Measurements from ENCODE around the gene BABAM2.
"Not testable (repeated sequence)": the region's sequence is repeated elsewhere in the genome, so short reads cannot be mapped to it uniquely, and the experiment has no call there.

Gene BABAM2

GRCh38 chr2:28368357-28368798 is 477.8 kb downstream of the BABAM2 start:
- no peak for DNase-seq

GRCh38 chr2:28369358-28369757 is 478.8 kb downstream of the BABAM2 start:
- DNase-seq = no peak

GRCh38 chr2:28370354-28370753 is 479.8 kb downstream of the BABAM2 start:
- DNase-seq = no peak

- not testable (repeated sequence) for DNase-seq
Observed at GRCh38 chr2:28371728-28372127, 481.2 kb downstream of the BABAM2 start.

GRCh38 chr2:28373854-28374253 is 483.3 kb downstream of the BABAM2 start:
- DNase-seq = no peak

GRCh38 chr2:28374331-28374730 is 483.8 kb downstream of the BABAM2 start:
- no peak for DNase-seq

GRCh38 chr2:28375236-28375635 is 484.7 kb downstream of the BABAM2 start:
- no peak for DNase-seq

- no peak for DNase-seq
Observed at GRCh38 chr2:28375742-28376631, 485.5 kb downstream of the BABAM2 start.

GRCh38 chr2:28377195-28377816 is 486.8 kb downstream of the BABAM2 start:
- no peak for DNase-seq

GRCh38 chr2:28377984-28378678 is 487.6 kb downstream of the BABAM2 start:
- DNase-seq = no peak

GRCh38 chr2:28378679-28379584 is 488.4 kb downstream of the BABAM2 start:
- DNase-seq = no peak

- no peak for DNase-seq
Observed at GRCh38 chr2:28380219-28380618, 489.7 kb downstream of the BABAM2 start.

GRCh38 chr2:28381225-28382180 is 491.0 kb downstream of the BABAM2 start:
- no peak for DNase-seq

- DNase-seq = no peak
Observed at GRCh38 chr2:28382755-28383154, 492.2 kb downstream of the BABAM2 start.

- no peak for DNase-seq
Observed at GRCh38 chr2:28387082-28387960, 496.8 kb downstream of the BABAM2 start.
